ENCODE results near the gene PRKAA1.

- TF ChIP-seq CTCF (IDR thresholded peaks at IDR 0.05) (no peak), POLR2A (IDR thresholded peaks at IDR 0.05; ENCODE audit: low read depth) (no peak)
Measured at GRCh38 chr5:40832345-40832744, 34.2 kb upstream of the PRKAA1 start.

Data from esophagus muscularis mucosa (tissue), 3 donors.